ENCODE results near the gene ANAPC4.

DNA sequence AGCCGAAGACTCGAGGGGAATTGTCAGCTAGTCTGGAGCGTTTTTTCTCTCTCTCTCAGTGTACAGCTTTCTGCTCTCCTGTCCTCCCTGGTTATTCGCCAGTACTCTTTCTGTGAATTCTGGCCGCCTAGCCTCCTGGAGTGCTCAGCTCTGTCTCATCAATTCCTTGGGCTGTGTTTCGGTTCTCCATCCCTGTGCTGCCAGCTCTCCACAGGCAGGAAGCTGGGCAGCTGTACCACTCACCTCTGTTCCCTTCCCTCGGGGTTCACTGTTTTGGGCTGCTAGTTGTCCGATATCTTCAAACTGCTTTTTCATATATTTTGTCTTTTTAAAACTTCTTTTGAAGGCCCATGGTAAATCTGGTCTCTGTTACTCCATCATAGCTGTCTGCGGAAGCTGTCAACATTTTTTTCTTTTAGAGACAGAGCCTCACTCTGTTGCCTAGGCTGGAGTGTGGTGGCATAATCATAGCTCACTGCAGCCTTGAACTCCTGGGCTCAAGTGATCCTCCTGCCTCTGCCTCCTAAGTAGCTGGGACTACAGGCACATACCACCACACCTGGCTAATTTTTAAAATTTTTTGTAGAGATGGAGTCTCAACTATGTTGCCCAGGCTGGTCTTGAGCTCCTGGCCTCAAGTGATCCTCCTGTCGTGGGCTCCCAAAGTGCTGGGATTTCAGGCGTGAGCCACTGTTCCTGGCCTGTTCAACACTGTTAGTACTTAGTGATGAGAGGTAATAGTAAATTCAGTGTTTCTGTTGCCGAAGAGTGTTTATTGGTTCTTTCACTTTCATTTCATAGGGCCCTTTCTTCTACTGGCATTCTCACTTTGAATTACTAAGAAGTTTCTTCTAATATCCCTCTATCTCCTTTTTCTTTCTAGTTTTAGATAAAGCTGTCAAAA, 45.9 kb upstream of the ANAPC4 start:
- TF ChIP-seq CTCF (IDR thresholded peaks at IDR 0.05) (no peak), POLR2A (IDR thresholded peaks at IDR 0.05) (no peak), EP300 (IDR thresholded peaks at IDR 0.05) (no peak)
